Measurements from ENCODE around the gene MSI2. TPM values are rescaled to one million over a fixed set of nuclear protein-coding genes. Genes with fewer than 3 reads are reported as not detected.

Gene MSI2
- total RNA-seq, 1 donor from 2014 or later: 67.9 TPM

GRCh38 chr17:57481910-57482391 is 225.6 kb downstream of the MSI2 start:
- TF ChIP-seq CTCF (IDR thresholded peaks at IDR 0.05; ENCODE audit: insufficient read depth, low read depth, low read length): no peak
- TF ChIP-seq EZH2 (IDR thresholded peaks at IDR 0.05; ENCODE audit: insufficient read depth, low read length): no peak
- Histone ChIP-seq H3K4me2 (ENCODE audit: low read length) (peak overlapping the region; percentile 77), H3K9me3 (ENCODE audit: insufficient read depth, low read depth, low read length) (no peaks in the 10 kb centered on the region), H3K9ac (ENCODE audit: low read length) (peak overlapping the region; percentile 81), H3K79me2 (ENCODE audit: insufficient read depth, low read length) (no peaks in the 10 kb centered on the region), H2AFZ (ENCODE audit: low read depth, low read length) (no peak overlapping the region), H3K27ac (ENCODE audit: low read depth, low read length) (peak overlapping the region; percentile 96), H3K27me3 (ENCODE audit: insufficient read depth, low read length) (no peaks in the 10 kb centered on the region), H3K4me3 (ENCODE audit: insufficient read depth, low read depth, low read length) (peak overlapping the region; percentile 30), H3K36me3 (ENCODE audit: insufficient read depth, low read length) (no peaks in the 10 kb centered on the region), H3K4me1 (ENCODE audit: insufficient read depth, low read length) (peaks cover 78% of the 10 kb centered on the region), H4K20me1 (ENCODE audit: insufficient read depth, low read length) (no peaks in the 10 kb centered on the region)
- no peak overlapping the region for H3K27ac Mint-ChIP-seq (ENCODE audit: unreplicated experiment)
- H3K9me3 Mint-ChIP-seq (ENCODE audit: unreplicated experiment): no peaks in the 10 kb centered on the region
- H3K4me1 Mint-ChIP-seq (ENCODE audit: low read depth, unreplicated experiment): peaks cover 49% of the 10 kb centered on the region
- peaks cover 10% of the 10 kb centered on the region for H3K36me3 Mint-ChIP-seq (ENCODE audit: low read depth, unreplicated experiment)
- no peaks in the 10 kb centered on the region for H3K27me3 Mint-ChIP-seq (ENCODE audit: low read depth, unreplicated experiment)
- no peak overlapping the region for H3K4me3 Mint-ChIP-seq (ENCODE audit: unreplicated experiment)
- FAIRE-seq (peak; percentile 91), DNase-seq (ENCODE audit: low read depth) (peak; percentile 100)

GRCh38 chr17:57482657-57483056 is 226.3 kb downstream of the MSI2 start:
- H3K4me2 ChIP-seq (ENCODE audit: low read length): peak overlapping the region; percentile 77
- H3K36me3 ChIP-seq (ENCODE audit: insufficient read depth, low read length): no peaks in the 10 kb centered on the region
- H2AFZ ChIP-seq (ENCODE audit: low read depth, low read length): no peak overlapping the region
- peak overlapping the region; percentile 81 for H3K9ac ChIP-seq (ENCODE audit: low read length)
- H3K27me3 ChIP-seq (ENCODE audit: insufficient read depth, low read length): no peaks in the 10 kb centered on the region
- Mint-ChIP-seq H3K27ac (ENCODE audit: unreplicated experiment) (peak overlapping the region; percentile 5), H3K4me1 (ENCODE audit: low read depth, unreplicated experiment) (peaks cover 49% of the 10 kb centered on the region), H3K4me3 (ENCODE audit: unreplicated experiment) (no peak overlapping the region), H3K36me3 (ENCODE audit: low read depth, unreplicated experiment) (peaks cover 14% of the 10 kb centered on the region), H3K27me3 (ENCODE audit: low read depth, unreplicated experiment) (no peaks in the 10 kb centered on the region), H3K9me3 (ENCODE audit: unreplicated experiment) (no peaks in the 10 kb centered on the region)
- H3K9me3 ChIP-seq (ENCODE audit: insufficient read depth, low read depth, low read length): no peaks in the 10 kb centered on the region
- H3K27ac ChIP-seq (ENCODE audit: low read depth, low read length): peak overlapping the region; percentile 96
- no peak overlapping the region for H3K4me3 ChIP-seq (ENCODE audit: insufficient read depth, low read depth, low read length)
- H3K4me1 ChIP-seq (ENCODE audit: insufficient read depth, low read length): peaks cover 78% of the 10 kb centered on the region
- FAIRE-seq (no peak), DNase-seq (ENCODE audit: low read depth) (peak; percentile 87)
- TF ChIP-seq EZH2 (IDR thresholded peaks at IDR 0.05; ENCODE audit: insufficient read depth, low read length) (no peak), CTCF (IDR thresholded peaks at IDR 0.05; ENCODE audit: insufficient read depth, low read depth, low read length) (no peak)
- H4K20me1 ChIP-seq (ENCODE audit: insufficient read depth, low read length): no peaks in the 10 kb centered on the region
- H3K79me2 ChIP-seq (ENCODE audit: insufficient read depth, low read length): no peaks in the 10 kb centered on the region

GRCh38 chr17:57484081-57484666 is 227.9 kb downstream of the MSI2 start:
- Histone ChIP-seq H3K27ac (ENCODE audit: low read depth, low read length) (peak overlapping the region; percentile 45), H3K27me3 (ENCODE audit: insufficient read depth, low read length) (no peaks in the 10 kb centered on the region), H3K4me1 (ENCODE audit: insufficient read depth, low read length) (peaks cover 63% of the 10 kb centered on the region), H2AFZ (ENCODE audit: low read depth, low read length) (no peak overlapping the region), H3K9me3 (ENCODE audit: insufficient read depth, low read depth, low read length) (no peaks in the 10 kb centered on the region), H3K79me2 (ENCODE audit: insufficient read depth, low read length) (no peaks in the 10 kb centered on the region), H3K4me3 (ENCODE audit: insufficient read depth, low read depth, low read length) (no peak overlapping the region), H4K20me1 (ENCODE audit: insufficient read depth, low read length) (no peaks in the 10 kb centered on the region), H3K4me2 (ENCODE audit: low read length) (peak overlapping the region; percentile 44), H3K9ac (ENCODE audit: low read length) (peak overlapping the region; percentile 24), H3K36me3 (ENCODE audit: insufficient read depth, low read length) (no peaks in the 10 kb centered on the region)
- no peak for TF ChIP-seq EZH2 (IDR thresholded peaks at IDR 0.05; ENCODE audit: insufficient read depth, low read length)
- no peak for TF ChIP-seq CTCF (IDR thresholded peaks at IDR 0.05; ENCODE audit: insufficient read depth, low read depth, low read length)
- no peak overlapping the region for H3K4me3 Mint-ChIP-seq (ENCODE audit: unreplicated experiment)
- DNase-seq (ENCODE audit: low read depth): peak; percentile 68
- H3K4me1 Mint-ChIP-seq (ENCODE audit: low read depth, unreplicated experiment): peaks cover 49% of the 10 kb centered on the region
- H3K27me3 Mint-ChIP-seq (ENCODE audit: low read depth, unreplicated experiment): no peaks in the 10 kb centered on the region
- FAIRE-seq: peak; percentile 80
- H3K36me3 Mint-ChIP-seq (ENCODE audit: low read depth, unreplicated experiment): peaks cover 11% of the 10 kb centered on the region
- no peaks in the 10 kb centered on the region for H3K9me3 Mint-ChIP-seq (ENCODE audit: unreplicated experiment)
- peak overlapping the region; percentile 6 for H3K27ac Mint-ChIP-seq (ENCODE audit: unreplicated experiment)
